ENCODE measurements around the gene SFMBT1.
"Not testable (repeated sequence)": the region's sequence is repeated elsewhere in the genome, so short reads cannot be mapped to it uniquely, and the experiment has no call there.

The SFMBT1 gene

DNA sequence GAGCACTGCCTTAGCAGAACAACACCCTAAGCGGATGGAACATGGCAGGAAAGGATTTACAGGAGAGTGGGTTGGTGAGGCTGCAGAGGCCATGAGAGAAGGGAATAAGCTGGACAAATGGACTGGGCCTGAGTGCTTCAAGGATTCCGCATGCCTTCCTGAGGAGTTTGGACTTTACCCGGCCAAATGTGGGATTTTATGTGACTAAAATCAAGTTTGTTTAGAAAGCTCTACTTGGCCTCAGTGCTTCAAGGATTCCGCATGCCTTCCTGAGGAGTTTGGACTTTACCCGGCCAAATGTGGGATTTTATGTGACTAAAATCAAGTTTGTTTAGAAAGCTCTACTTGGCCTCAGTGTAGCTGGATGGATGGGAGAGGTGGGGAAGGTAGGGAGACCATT is 10.9 kb downstream of the SFMBT1 start:
- DNase-seq: not testable (repeated sequence)

DNA sequence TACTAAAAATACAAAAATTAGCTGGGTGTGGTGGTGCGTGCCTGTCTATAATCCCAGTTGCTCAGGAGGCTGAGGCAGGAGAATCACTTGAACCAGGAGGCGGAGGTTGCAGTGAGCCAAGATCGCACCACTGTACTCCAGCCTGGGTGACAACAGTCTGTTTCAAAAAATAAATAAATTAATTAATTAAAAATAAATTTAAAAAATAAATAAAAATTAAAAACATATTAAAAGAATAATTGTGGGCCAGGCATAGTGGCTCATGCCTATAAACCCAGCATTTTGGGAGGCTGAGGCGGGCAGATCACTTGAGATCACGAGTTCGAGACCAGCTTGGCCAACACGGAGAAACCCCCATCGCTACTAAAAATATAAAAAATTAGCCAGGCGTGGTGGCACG is 11.5 kb downstream of the SFMBT1 start:
- DNase-seq: not testable (repeated sequence)

DNA sequence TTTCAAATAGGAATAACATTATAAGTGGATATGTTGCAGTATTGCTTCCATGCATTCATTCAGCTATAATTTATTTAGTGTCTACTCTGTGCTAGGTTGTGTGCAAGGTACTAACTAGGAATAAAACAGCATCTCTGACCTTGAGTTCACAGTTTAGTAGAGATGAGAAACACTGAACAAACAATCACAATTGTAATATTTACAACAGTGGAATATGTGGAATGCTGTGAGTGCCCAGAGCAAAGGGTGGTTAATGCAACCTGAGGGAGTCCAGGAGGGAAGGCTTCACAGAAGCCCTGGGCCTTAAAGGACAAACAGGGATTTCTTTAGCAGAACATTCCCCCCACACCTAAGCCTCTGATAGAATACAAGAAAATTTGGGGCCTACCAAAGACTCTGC is 13.3 kb downstream of the SFMBT1 start:
- no peak for DNase-seq

DNA sequence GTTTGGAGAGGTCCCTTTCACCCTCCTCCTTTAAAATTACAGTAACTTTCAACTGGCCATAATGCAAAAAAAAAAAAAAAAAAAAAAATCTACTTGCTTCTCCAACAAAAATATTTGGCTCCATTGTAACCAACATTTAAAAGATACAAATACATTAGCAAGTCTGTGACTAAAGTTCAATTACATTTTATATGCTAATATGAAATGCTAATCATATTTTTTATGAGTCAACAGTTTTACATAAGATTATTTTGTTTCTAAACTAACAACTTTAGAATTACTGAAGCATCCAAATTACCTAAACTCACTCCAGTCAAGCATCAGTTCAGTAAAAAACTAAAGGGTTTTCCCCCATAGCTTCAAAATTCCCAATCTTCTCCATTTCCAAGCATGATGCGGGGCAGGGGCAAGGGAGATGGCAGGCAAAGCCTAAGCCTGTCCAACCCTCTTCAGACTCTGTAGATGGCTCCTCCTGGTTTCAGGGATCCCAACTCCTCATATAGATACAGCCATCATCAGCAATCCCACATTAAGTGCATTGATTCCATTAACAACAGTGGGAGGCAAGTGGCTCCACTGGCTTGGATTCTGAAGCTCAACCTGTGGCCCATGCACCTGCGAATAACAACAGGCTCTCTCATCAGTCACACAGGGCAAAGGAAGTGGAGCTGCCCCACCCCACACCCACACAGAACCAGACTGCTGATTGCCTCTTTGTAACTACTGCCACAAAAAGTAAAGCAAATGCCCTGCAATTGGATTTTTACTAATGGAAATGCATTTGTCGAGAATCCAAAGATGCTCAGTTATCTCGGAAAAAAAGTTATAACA is 15.0 kb downstream of the SFMBT1 start:
- no peak for DNase-seq

DNA sequence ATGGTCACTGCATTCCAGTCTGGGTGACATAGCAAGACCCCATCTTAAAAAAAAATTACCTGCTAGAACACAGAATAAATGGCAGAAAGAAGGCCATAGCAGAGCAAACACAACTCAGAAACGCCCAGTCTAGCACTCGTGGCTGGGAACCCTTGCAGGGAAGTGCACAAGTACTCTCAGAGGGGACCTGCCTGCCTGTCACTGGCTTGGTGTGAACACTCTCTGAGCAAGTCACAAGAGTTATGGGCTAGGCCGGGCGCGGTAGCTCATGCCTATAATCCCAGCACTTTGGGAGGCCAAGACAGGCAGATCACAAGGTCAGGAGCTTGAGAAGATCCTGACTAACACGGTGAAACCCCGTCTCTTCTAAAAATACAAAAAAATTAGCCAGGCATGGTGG is 17.2 kb downstream of the SFMBT1 start:
- no peak for DNase-seq

DNA sequence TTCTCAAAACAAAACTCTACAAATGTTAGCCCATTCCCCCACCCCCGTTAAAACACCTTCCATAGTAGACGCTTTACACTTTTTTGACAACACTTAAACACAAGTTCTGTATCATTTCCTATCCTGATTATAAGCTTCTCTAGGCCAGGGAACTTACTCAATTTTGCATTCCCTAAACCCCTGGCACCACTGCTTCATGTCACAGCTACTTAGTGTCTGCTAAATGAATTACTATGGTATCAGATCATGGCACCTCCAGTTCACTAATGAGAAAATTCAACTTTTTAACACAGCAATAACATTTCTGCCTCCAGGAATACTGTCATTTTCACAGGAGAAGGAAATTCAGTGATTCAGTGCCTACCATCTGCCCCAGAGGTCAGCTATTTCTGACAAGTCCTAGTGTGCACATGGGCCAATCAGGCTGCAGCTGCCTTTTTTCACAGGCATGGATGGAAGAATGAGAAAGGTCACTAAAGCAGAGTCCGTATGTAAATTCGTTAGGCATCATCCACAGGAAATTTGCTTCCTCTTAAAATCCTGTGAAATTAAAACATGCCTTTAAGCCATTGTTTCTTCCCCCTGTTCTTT is 18.5 kb downstream of the SFMBT1 start:
- DNase-seq: no peak

DNA sequence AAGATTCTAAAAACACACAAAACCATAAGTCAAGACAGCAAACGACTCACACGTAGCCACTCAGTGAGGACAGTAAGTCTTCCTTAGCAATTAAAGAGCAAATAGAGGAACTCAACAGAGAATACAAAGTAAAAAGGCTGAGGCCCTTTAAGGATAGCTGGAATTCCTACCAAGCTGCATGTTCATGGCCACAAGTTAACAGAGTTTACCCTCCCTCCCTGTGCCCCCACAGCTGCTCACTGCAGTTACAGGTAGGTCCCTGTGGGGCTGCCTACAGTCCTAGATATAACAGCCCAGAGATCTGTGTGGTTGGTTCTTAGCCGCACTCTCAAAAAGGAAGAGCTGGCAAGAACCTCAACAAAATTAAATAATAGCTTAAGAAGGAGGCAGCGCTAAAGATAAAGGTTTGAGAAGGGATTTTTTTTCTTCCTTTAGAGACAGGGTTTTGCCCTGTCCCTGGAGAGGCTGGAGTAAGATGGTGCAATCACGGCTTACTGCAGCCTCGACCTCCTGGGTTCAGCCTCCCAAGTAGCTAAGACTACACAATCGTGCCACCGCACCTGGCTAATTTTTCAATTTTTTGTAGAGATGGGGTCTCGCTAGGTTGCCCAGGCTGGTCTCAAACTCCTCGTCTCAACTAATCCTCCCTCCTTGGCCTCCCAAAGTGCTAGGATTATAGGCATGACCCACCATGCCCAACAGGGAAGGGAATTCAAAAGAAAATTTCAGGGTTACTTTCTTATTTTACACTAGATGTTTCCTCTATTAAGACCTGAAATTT is 19.3 kb downstream of the SFMBT1 start:
- DNase-seq: no peak

DNA sequence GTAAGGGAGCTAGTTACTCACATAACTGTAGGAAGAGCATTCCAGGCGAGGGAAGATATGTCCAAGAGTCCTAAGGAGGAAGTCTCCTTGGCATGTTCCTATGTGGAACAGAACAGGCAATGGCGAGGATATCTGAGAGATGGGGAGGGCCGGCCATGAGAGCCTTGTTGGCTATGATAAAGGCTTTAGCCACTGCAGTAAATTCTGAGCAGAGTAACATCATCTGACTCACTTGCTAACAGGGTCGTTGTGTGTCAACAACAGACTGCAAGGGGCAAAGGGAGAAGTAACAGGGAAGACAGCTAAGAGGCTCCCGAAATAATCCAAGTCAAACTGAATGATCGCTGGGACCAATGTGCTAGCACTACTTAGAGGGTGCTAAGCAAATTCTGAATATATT is 21.6 kb downstream of the SFMBT1 start:
- DNase-seq: no peak

DNA sequence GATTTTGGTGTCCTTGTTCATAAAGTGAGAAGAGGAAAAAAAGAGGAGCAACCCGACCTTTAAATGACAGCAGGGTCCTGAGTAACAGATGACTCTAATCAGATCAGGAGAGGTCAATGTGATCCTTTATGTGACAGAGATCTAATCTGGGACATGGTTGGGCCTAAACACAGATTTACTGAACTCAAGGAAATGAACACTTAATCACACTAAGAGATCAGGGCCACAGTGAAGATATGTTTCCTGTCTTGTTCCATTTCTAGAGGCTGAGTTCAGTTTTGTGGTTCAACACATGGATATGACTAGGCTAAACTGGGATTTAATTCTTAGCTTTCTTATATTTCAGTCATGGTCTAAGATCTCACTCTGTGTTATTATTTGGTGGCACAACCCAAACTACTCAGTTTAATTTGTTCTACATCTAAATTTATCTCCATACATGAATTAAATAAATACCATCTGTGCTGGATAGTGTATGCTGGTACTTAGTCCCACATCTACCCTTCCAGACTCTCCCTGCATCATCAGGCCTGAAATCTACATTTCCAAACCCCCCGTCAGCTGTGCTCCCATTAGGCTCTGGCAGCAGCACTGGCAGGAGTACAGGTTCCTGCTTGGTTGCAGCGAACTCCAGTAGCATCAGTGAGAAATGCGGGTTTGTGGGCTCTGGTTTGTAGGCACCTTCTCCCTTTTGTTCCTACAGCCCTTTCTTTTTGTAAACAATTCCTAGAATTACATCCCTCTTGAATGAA is 22.6 kb downstream of the SFMBT1 start:
- DNase-seq: no peak

DNA sequence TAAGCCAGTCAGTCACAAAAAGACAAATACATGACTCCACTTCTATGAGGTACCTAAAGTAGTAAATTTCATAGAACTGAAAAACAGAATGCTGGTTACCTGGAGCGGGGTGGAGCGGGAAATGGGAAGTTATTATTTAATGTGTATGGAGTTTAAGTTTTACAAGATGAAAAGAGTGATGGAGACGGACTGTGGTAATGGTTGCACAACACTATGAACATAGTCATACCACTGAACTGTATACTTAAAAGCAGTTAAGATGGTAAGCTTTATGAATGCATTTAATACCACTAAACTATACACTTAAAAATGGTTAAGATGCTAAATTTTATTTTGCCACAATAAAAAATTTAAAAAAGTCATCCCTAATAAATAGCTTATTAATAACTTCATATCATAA is 23.2 kb downstream of the SFMBT1 start:
- no peak for DNase-seq

DNA sequence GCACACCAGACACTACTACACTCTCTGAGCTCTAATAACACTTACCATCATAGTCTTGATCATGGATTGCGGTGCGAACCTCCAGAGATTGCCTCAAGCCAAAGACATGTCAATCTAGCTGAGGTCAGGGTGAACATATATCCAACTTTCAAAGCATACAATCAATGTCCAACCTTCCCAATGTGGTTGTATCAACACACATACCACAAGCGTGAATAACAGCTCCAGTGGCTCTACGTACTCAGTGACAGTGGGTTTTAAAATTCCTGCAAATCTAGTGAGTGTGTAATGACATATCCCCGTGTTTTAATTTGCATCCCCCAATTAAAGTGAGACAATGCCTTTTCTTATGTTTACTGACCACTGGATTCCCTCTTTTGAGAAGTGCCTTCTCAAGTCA is 29.6 kb downstream of the SFMBT1 start:
- DNase-seq: peak; percentile 10

DNA sequence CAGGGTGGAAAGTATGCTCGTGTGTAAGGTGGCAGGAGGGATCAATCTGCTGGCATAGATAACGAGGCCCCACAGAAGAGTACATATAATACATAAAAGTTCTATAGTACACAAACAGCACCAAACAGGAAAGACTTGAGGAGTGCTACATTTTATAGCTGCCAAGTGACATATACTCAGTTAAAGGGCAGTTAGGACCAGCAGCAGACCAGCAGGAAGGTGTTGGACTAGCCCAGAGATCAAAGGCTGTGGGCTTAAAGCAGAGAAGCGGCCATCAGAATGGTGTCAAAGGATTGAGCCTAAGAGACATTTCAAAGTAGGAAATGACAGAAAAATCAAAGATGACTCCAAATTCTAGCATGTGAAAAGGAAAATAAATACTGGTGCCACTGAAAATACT is 34.5 kb downstream of the SFMBT1 start:
- DNase-seq: no peak

DNA sequence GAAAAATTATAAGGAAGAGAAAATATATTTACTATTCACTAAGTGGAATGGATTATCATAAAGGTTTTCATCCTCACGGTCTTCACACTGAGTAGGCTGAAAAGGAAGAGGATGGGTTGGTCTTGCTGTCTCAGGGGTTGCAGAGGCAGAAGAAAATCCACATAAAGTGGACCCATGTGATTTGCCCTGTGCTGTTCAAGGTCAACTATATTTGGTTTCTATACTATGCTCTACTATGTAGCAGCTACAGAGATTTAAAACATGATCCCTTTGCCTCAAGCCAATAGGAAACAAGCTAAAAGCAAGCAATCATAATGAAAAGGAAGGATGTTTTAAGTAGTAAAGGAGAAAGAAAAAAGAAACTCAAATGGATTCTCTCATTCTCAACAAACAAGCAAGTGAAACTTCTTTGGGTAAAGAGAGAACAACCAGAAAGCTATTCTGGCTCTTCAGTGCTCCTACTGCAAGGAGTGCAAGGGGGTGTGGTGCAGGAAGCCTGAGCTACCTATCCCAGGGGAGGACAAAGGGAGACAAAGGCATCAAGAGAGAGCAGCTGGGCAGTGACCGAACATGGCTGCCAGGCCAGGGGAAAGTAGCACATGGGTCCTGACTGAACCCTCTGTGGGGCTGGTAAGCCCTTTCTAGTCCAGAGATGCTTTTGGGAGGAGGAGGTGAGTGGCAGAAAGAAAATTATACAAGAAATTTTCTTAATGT is 35.9 kb downstream of the SFMBT1 start:
- no peak for DNase-seq

DNA sequence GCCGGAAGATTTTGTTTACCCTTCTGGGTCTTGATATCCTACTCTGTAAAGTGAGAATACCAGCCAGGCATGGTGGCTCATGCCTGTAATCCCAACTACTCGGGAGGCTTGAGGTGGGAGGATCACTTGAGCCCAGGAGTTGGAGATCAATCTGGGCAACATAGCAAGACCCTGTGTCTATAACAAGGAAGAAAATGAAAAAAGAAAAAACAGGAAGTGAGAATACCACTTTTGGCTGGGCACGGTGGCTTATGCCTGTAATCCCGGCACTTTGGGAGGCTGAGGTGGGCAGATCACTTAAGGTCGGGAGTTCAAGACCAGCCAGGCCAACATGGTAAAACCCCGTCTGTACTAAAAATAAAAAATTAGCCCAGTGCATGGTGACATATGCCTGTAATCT is 36.9 kb downstream of the SFMBT1 start:
- no peak for DNase-seq

DNA sequence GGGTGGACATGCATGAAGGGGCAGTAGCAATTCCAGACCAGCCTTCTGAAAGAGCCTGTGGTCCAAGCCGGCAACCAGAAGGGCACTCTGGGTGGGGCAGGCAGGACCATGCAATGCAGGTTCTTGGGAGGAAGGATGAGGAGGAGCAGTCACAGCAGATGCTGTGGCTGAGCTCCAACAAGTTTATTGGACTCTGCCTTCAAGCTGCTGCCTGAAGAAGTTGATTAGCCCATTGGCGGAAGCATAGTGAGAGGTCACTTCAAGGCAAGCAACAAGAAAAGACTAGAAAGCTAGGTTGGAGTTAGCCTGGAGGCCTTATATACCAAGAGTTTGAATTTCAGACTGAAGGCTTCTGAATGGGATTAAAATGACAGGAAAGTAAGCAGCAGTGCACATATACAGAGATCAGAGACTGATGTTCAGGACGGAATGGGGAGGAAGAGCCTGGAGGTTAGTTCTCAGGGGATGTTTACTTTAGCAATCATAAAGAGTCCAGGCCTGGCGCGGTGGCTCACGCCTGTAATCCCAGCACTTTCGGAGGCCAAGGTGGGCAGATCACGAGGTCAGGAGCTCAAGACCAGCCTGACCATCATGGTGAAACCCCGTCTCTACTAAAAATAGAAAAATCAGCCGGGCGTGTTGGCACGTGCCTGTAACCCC is 39.9 kb downstream of the SFMBT1 start:
- DNase-seq: no peak

DNA sequence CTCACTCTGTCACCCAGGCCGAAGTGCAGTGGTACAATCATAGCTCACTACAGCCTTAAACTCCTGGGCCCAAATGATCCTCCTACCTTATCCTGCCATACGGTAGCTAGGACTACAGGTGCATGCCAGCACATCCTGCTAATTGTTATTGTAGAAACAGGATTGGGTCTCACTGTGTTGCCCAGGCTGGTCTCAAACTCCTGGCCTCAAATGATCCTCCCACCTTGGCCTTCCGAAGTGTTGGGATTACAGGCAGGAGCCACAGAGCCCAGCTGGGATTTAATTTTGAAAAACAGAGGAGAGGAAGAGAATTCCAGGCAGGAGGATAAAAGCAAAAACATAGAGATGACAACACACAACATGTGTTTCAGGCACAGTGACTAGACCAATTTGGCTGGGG is 40.5 kb downstream of the SFMBT1 start:
- DNase-seq: no peak

DNA sequence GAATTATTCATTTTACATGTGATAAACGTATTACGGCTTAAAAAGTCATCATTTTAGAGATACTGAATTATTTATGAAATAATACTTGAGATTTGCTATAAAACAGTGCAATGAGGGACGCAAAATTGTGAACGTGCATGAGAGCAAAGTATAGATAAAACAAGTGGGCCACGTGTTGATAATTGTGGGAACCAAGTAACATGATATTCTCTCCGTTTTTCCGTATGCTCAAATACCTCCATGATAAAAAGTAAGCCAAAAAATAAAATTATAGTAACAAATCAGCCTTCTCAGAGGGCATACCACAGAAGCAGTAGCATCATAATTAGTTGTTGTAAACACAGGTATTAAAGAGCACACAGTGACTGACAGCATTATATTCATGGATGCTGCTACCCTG is 42.6 kb downstream of the SFMBT1 start:
- no peak for DNase-seq

DNA sequence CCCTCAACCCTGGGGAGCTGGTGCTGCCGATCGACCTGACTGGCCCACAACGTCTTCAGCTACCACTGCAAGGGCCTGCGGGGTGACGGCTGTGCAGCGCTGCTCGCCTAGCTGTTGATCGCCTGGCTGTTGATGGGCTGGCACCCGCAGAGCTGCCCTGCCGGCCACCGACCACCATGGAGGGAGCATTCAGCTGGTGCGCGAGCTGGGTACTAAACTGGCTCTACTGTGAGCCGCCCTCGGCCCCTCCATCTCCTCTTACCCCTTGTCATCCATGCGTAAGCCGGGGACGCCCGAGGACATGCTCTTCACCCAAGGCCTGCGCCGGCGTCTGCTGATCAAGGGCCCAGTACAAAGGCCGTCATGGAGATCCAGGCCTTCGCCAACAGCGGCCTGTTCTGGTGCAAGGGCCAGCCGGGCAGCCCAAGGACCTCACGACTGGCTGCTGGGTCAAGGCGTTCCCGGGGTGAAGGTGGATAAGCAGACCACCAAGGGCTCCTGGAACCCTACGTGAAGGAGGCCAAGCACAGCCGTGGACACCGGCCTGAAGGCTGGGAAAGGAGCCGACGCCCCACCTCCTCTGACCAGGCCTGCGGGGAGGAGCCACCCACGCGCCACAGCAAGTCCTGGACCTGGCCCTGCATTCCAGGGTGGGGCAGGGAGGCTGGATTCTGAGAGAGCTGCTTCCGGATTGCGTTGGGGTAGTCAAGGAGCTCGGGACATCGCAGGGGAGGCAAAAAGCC is 46.9 kb downstream of the SFMBT1 start:
- DNase-seq: no peak

DNA sequence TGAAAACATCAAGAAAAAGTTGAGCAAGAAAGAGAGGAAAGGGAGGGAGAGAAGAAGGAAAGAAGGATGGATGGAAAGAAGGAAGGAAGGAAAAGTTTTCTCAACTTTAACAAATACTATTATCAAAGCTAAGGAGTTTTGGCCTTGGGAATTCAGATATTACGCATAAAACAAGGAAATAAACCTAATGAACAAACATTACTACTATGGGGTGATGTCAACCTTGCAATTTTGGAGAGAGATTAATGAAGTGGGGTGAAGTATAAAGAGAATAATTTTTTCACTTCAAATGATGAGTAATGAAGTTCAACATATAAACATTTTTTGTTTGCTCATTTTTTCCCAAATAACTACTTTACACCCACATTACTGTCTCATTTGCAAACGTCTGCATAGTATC is 55.2 kb downstream of the SFMBT1 start:
- no peak for DNase-seq

DNA sequence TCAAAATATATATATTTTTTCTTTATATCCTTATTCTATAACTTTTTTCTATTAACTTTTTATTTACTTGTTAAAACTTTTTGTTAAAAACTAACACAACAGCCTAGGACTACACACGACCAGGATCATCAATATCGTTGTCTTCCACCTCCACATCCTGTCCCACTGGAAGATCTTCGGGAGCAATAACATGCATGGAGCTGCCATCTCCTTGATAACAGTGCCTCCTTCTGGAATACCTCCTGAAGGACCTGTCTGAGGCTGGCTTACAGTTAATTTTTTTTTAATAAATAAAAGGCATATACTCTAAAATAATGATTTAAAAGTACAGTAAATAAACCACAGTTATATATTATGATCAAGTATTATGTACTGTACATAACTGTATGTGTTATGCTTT is 58.9 kb downstream of the SFMBT1 start:
- peak; percentile 10 for DNase-seq

DNA sequence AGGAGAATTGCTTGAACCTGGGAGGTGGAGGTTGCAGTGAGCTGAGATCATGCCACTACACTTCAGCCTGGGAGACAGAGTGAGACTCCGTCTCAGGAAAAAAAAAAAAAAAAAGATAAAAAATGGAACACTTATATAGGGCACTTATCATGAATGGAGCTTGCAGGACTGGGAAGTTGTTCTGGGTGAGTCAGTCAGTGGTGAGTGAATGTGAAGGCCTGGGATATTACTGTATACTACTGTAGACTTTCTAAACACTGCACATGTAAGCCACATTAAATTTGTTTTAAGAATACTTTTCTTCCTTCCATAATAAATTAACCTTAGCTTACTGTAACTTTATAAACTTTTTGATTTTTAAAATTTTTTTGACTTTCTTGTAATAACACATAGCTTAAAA is 59.8 kb downstream of the SFMBT1 start:
- no peak for DNase-seq
